Measurements from ENCODE around the gene GRIFIN. TPM values are rescaled to one million over a fixed set of nuclear protein-coding genes. Genes with fewer than 3 reads are reported as not detected.

Gene GRIFIN
- total RNA-seq, 1 donor from 2014 or later, result not detected

- no peaks in the 10 kb centered on the region for H3K36me3 Mint-ChIP-seq (ENCODE audit: unreplicated experiment)
- H3K27ac Mint-ChIP-seq (ENCODE audit: unreplicated experiment), result no peak within 1 kb of the TSS
- H3K4me1 Mint-ChIP-seq (ENCODE audit: unreplicated experiment), result peaks cover 70% of the 10 kb centered on the region
- peak; percentile 93 for DNase-seq (ENCODE audit: extremely low spot score, unreplicated experiment)
- no peak for TF ChIP-seq CTCF (IDR thresholded peaks at IDR 0.05)
- no peaks in the 10 kb centered on the region for H3K9me3 Mint-ChIP-seq (ENCODE audit: unreplicated experiment)
- no peaks in the 10 kb centered on the region for H3K27me3 Mint-ChIP-seq (ENCODE audit: unreplicated experiment)
- peak within 1 kb of the TSS; percentile 83 for H3K4me3 Mint-ChIP-seq (ENCODE audit: unreplicated experiment)
These were observed 43.1 kb upstream of the GRIFIN start, which contains the start of gene LFNG for GRCh38 chr7:2519119-2519930. LFNG (plus strand) TSS chr7:2519774; CDS start chr7:2519862, 88 bp downstream.

- H3K36me3 Mint-ChIP-seq (ENCODE audit: unreplicated experiment), result no peaks in the 10 kb centered on the region
- H3K27me3 Mint-ChIP-seq (ENCODE audit: unreplicated experiment), result no peaks in the 10 kb centered on the region
- peaks cover 66% of the 10 kb centered on the region for H3K4me1 Mint-ChIP-seq (ENCODE audit: unreplicated experiment)
- TF ChIP-seq CTCF (IDR thresholded peaks at IDR 0.05), result no peak
- no peaks in the 10 kb centered on the region for H3K9me3 Mint-ChIP-seq (ENCODE audit: unreplicated experiment)
- H3K4me3 Mint-ChIP-seq (ENCODE audit: unreplicated experiment), result peak overlapping the region; percentile 44
- no peak for DNase-seq (ENCODE audit: extremely low spot score, unreplicated experiment)
- no peak overlapping the region for H3K27ac Mint-ChIP-seq (ENCODE audit: unreplicated experiment)
These were observed 42.5 kb upstream of the GRIFIN start for GRCh38 chr7:2518737-2519118.

GRCh38 chr7:2517678-2518507 lies 41.7 kb upstream of the GRIFIN start:
- Mint-ChIP-seq H3K4me3 (ENCODE audit: unreplicated experiment) (peak overlapping the region; percentile 18), H3K27me3 (ENCODE audit: unreplicated experiment) (no peaks in the 10 kb centered on the region), H3K36me3 (ENCODE audit: unreplicated experiment) (no peaks in the 10 kb centered on the region), H3K27ac (ENCODE audit: unreplicated experiment) (peak overlapping the region; percentile 79), H3K4me1 (ENCODE audit: unreplicated experiment) (peaks cover 61% of the 10 kb centered on the region), H3K9me3 (ENCODE audit: unreplicated experiment) (no peaks in the 10 kb centered on the region)
- no peak for DNase-seq (ENCODE audit: extremely low spot score, unreplicated experiment)
- TF ChIP-seq CTCF (IDR thresholded peaks at IDR 0.05), result no peak

GRCh38 chr7:2517026-2517425 lies 40.8 kb upstream of the GRIFIN start:
- no peak for TF ChIP-seq CTCF (IDR thresholded peaks at IDR 0.05)
- H3K4me3 Mint-ChIP-seq (ENCODE audit: unreplicated experiment), result no peak overlapping the region
- no peaks in the 10 kb centered on the region for H3K36me3 Mint-ChIP-seq (ENCODE audit: unreplicated experiment)
- no peaks in the 10 kb centered on the region for H3K9me3 Mint-ChIP-seq (ENCODE audit: unreplicated experiment)
- H3K27me3 Mint-ChIP-seq (ENCODE audit: unreplicated experiment), result no peaks in the 10 kb centered on the region
- no peak for DNase-seq (ENCODE audit: extremely low spot score, unreplicated experiment)
- peak overlapping the region; percentile 79 for H3K27ac Mint-ChIP-seq (ENCODE audit: unreplicated experiment)
- H3K4me1 Mint-ChIP-seq (ENCODE audit: unreplicated experiment), result peaks cover 58% of the 10 kb centered on the region

GRCh38 chr7:2516194-2516555 lies 40.0 kb upstream of the GRIFIN start:
- Mint-ChIP-seq H3K4me3 (ENCODE audit: unreplicated experiment) (no peak overlapping the region), H3K27ac (ENCODE audit: unreplicated experiment) (peak overlapping the region; percentile 79), H3K36me3 (ENCODE audit: unreplicated experiment) (no peaks in the 10 kb centered on the region), H3K9me3 (ENCODE audit: unreplicated experiment) (no peaks in the 10 kb centered on the region), H3K27me3 (ENCODE audit: unreplicated experiment) (no peaks in the 10 kb centered on the region), H3K4me1 (ENCODE audit: unreplicated experiment) (peaks cover 54% of the 10 kb centered on the region)
- no peak for TF ChIP-seq CTCF (IDR thresholded peaks at IDR 0.05)
- no peak for DNase-seq (ENCODE audit: extremely low spot score, unreplicated experiment)

Measured in osteocyte (in vitro differentiated cells).